ENCODE results near the gene NOL4L. TPM values are rescaled to one million over a fixed set of nuclear protein-coding genes. Genes with fewer than 3 reads are reported as not detected.
"Not testable (repeated sequence)": the region's sequence is repeated elsewhere in the genome, so short reads cannot be mapped to it uniquely, and the experiment has no call there.

NOL4L gene
- polyA plus RNA-seq, 1 experiment = 10.9 TPM

DNA sequence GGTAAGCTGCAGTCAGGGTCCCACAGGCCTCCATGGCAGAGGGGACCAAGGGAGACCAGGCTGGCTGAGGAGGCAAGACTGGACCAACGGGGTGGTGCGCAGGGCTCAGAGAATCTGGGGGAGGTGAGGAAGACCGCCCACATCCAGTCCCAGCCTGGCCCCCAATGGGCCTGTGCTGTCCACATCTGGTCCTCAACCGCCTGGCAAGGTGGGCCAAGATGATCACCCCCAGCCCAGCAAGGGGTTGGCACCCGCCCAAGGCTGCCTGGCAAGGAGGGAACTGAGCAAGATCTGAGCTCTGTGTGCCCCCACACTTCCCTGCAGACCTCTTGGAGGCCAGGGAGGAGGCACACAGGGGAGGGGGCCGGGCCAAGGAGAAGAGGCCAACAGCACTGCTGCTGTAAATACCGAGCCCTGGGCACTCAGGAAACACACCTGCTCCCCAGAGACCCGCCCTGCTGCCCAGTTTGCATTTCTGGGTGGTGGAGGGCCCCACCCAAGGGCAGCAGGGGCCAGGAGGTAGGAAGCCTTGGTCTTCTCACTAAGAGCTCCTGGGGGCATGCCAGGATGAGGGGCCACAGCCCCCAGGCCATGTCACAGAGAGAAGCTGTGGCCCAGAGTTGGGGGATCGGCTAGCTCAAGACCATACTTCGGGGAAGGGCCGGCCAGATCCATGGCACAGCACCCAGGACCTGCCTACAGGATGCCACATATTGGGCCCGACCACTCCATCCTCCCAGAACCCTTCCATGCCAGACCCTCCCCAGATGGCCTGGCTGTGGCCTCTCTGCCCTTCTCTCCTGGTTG lies 117.4 kb downstream of the NOL4L start:
- POLR2A ChIA-PET = no interaction called here
- Histone ChIP-seq H3K4me3 (ENCODE audit: low read depth, low read length) (no peak overlapping the region), H3K27me3 (ENCODE audit: control insufficient read depth, insufficient read depth, low read length) (no peaks in the 10 kb centered on the region), H3K36me3 (ENCODE audit: control insufficient read depth, insufficient read depth, low read length) (peaks cover 19% of the 10 kb centered on the region)
- TF ChIP-seq, protein P1, sequence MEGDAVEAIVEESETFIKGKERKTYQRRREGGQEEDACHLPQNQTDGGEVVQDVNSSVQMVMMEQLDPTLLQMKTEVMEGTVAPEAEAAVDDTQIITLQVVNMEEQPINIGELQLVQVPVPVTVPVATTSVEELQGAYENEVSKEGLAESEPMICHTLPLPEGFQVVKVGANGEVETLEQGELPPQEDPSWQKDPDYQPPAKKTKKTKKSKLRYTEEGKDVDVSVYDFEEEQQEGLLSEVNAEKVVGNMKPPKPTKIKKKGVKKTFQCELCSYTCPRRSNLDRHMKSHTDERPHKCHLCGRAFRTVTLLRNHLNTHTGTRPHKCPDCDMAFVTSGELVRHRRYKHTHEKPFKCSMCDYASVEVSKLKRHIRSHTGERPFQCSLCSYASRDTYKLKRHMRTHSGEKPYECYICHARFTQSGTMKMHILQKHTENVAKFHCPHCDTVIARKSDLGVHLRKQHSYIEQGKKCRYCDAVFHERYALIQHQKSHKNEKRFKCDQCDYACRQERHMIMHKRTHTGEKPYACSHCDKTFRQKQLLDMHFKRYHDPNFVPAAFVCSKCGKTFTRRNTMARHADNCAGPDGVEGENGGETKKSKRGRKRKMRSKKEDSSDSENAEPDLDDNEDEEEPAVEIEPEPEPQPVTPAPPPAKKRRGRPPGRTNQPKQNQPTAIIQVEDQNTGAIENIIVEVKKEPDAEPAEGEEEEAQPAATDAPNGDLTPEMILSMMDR (IDR thresholded peaks at IDR 0.05; ENCODE audit: insufficient read depth, low read depth, low read length) = no peak
- CTCF ChIA-PET = interaction anchor here (3.0 kb wide), 1 partner anchor 11 kb away, joined by 16 read pairs; no protein-coding TSS in a partner anchor
- no peak for DNase-seq (ENCODE audit: low read depth)

DNA sequence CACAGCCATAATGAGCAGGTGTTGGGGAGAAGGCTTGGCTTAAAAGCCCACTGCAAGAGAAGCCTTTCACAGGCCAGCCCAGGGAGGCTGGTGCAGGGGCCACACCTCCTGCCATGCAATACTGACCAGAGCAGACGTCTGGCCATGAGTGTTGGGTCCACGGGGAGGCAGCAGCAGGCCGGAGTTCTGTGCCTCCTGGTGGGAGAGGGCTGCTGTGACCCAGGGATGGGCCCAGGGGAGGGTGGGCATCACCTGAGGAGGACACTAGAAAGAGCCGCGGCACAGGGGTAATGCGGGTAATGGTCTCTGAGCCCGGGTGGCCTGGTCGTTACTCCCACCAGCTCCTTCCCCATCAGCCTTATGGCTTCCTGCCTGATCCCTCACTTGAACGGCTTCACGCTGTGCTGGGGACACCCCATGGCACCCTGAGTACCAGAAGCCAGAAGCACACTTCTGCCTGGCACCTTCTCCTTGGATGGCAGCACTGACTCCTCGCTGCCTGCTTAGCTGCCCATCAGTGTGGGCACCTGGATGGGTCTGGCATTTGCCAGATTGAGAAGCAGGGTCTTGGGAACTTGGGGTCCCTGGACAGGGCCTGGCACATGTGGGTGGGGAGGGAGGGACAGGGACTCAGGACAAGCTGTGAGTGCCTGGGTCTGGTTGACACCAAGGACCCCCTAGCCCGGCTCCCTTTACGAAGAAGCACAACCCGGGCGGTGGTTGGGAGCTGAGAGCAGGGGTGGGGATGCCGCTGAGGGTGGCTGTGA lies 118.2 kb downstream of the NOL4L start:
- TF ChIP-seq, protein P1 (IDR thresholded peaks at IDR 0.05; ENCODE audit: insufficient read depth, low read depth, low read length) = no peak
- no peak overlapping the region for H3K4me3 ChIP-seq (ENCODE audit: low read depth, low read length)
- H3K27me3 ChIP-seq (ENCODE audit: control insufficient read depth, insufficient read depth, low read length) = no peaks in the 10 kb centered on the region
- CTCF ChIA-PET = interaction anchor here (1.1 to 3.0 kb wide), 2 partner anchors 10 to 42 kb away, joined by 3 to 16 read pairs; no protein-coding TSS in a partner anchor
- POLR2A ChIA-PET = no interaction called here
- DNase-seq (ENCODE audit: low read depth) = no peak
- H3K36me3 ChIP-seq (ENCODE audit: control insufficient read depth, insufficient read depth, low read length) = peaks cover 15% of the 10 kb centered on the region

DNA sequence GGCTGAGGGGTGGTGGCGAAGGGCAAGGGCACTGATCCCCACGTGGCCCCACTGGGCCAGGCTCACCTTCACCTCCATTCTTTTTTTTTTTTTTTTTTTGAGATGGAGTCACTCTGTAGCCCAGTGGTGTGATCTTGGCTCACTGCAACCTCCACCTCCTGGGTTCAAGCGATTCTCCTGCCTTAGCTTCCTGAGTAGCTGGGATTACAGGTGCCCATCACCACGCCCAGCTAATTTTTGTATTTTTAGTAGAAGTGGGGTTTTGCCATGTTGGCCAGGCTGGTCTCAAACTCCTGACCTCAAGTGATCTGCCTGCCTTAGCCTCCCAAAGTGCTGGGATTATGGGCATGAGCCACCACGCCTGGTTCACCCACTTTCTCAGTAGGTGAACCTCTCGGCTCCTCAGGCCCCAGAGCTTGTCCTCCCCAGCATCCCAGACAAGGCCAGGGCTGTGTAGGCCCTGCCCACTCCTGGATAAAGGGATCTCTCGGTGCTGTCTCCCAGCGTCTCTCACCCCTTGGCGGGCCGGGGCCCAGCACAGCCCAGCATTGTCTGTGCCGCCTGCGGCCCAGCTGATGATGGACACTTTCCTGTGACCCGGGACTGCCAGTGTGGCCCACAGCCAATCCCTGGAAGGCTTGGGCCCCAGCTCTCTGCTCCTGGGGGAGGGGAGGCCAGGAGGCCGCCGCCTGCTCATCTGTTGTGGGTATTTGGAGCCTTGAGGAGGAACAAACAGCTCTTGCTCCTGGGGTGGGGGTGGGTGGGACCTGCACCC lies 119.0 kb downstream of the NOL4L start:
- peaks cover 11% of the 10 kb centered on the region for H3K36me3 ChIP-seq (ENCODE audit: control insufficient read depth, insufficient read depth, low read length)
- H3K27me3 ChIP-seq (ENCODE audit: control insufficient read depth, insufficient read depth, low read length); DNase-seq (ENCODE audit: low read depth); H3K4me3 ChIP-seq (ENCODE audit: low read depth, low read length); POLR2A ChIA-PET: not testable (repeated sequence)
- CTCF ChIA-PET = interaction anchor here (1.1 to 3.0 kb wide), 2 partner anchors 9 to 41 kb away, joined by 3 to 16 read pairs; no protein-coding TSS in a partner anchor

DNA sequence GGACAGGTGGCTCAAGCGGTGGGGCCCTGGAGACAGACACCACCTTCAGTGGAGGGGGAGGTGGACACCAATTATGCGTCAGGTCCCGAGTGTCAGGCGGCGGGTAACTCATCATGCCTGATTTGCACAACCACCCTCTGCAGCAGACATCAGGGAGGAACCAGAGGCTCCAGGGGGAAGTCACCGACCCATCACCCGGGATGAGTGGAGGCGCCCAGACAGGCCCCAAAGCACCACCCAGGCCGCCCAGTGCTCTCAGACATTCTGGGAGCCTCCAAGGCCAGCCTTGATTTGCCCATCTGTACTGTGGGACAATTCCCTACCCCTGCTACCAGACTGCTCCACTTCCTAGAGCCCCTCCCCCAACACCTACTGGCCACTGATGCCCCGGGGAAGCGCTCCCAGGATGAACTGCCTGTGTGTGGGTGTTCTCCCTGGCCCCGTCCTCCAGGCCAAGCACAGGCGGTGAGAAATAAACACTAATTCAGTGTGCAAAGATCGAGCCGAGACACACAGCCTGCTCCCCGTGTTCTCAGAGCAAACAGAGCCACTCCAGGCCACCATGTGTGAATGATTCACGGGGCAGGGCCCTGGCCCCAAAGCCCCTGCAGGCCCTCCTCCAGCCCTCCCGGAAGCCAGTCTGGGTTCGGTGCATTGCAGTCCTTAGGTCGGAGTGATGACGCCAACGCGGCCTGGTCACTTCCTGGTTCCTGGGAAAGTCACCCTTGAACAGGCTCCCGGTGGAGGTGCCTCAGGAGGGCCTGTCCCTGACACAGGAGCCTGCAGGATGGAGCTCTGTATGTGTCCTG lies 119.8 kb downstream of the NOL4L start:
- ChIA-PET POLR2A (no interaction called here), CTCF (interaction anchor here (3.0 kb wide), 1 partner anchor 8 kb away, joined by 16 read pairs; no protein-coding TSS in a partner anchor)
- H3K4me3 ChIP-seq (ENCODE audit: low read depth, low read length) = no peak overlapping the region
- no peak for DNase-seq (ENCODE audit: low read depth)
- H3K36me3 ChIP-seq (ENCODE audit: control insufficient read depth, insufficient read depth, low read length) = peaks cover 11% of the 10 kb centered on the region
- H3K27me3 ChIP-seq (ENCODE audit: control insufficient read depth, insufficient read depth, low read length) = no peaks in the 10 kb centered on the region
- TF ChIP-seq, protein P1 (IDR thresholded peaks at IDR 0.05; ENCODE audit: insufficient read depth, low read depth, low read length) = no peak

DNA sequence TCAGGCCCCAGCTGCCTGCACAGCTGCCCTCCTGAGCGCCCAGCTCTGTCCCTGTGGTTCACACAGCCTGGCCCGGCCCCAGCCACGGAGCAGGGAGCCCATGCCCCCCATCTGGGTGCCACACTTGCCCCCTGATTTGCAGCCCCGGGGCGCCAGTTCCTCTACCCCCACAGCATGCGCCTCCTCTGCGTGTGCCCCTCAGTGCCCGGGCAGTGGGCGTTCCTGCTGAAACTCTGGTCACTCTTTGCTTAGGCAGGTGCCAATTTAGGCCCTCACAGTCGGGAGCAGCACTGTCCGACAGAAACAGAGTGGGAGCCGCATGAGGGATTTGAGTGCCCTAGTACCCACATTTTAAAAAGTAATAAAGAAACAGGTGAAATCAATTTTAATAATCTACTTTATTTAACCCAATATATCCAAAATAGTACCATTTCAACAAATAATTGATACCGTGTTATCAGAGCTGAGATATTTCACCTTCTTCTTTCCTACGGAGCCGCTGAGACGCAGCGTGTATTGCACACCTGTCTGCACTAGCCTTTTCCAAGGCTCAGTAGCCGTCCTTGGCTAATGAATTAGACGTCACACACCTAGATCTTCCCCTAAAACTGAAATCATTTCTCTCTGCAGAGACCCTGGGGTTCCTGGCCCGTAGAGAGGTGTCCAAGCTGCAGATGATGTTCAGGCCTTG lies 120.6 kb downstream of the NOL4L start:
- ChIA-PET POLR2A (no interaction called here), CTCF (no interaction called here)
- TF ChIP-seq, protein P1 (IDR thresholded peaks at IDR 0.05; ENCODE audit: insufficient read depth, low read depth, low read length) = no peak
- Histone ChIP-seq H3K4me3 (ENCODE audit: low read depth, low read length) (no peak overlapping the region), H3K36me3 (ENCODE audit: control insufficient read depth, insufficient read depth, low read length) (peaks cover 10% of the 10 kb centered on the region), H3K27me3 (ENCODE audit: control insufficient read depth, insufficient read depth, low read length) (no peaks in the 10 kb centered on the region)
- DNase-seq (ENCODE audit: low read depth) = no peak

All from BJ (cell line).